Right lobe of liver (tissue), 6 donors: ENCODE measurements around the gene LDLRAD4. TPM values are rescaled to one million over a fixed set of nuclear protein-coding genes. Genes with fewer than 3 reads are reported as not detected.

ENCODE experiments used
- ATAC-seq, 4 donors: fragments of 200-7000 bp; cut with Tn5 transposase; one replicate each; pipeline ENCODE4 v1.9.1; 2020; ENCODE audit warnings: mild to moderate bottlenecking in 4 of 4, moderate library complexity in 4 of 4
- DNase-seq, 3 donors: peaks; one replicate each; pipeline ENCODE4 v3.0.0-alpha.2; 2020
- H3K27ac ChIP-seq, 3 donors: fragments of 200-600 bp; one replicate each; pipeline ENCODE4 v1.8.0; 2022
- H3K27me3 ChIP-seq, 2 donors: fragments of 200-600 bp; one replicate each; pipeline ENCODE4 v1.8.0; 2022
- H3K36me3 ChIP-seq, 4 donors: fragments of 200-600 bp; sonication (generic) in 1 of 4; one replicate each; pipeline versions ENCODE4 v1.5.1 to v1.8.0; 2017 to 2022; ENCODE audit warnings: control low read depth in 1 of 4
- H3K4me1 ChIP-seq, 4 donors: fragments of 200-600 bp; sonication (generic) in 1 of 4; one replicate each; pipeline versions ENCODE4 v1.5.1 to v1.8.0; 2017 to 2022; ENCODE audit warnings: control low read depth in 1 of 4
- H3K4me3 ChIP-seq, 3 donors: fragments of 200-600 bp; one replicate each; pipeline ENCODE4 v1.8.0; 2022
- H3K9me3 ChIP-seq, 4 donors: fragments of 200-600 bp; sonication (generic) in 1 of 4; one replicate each; pipeline versions ENCODE4 v1.5.1 to v1.8.0; 2017 to 2022; ENCODE audit warnings: control low read depth in 1 of 4
- POLR2A ChIP-seq: fragments of 450-650 bp; IDR thresholded peaks from one replicate; pipeline ENCODE4 v1.6.1; 2017; ENCODE audit warnings: antibody characterized with exemption, mild to moderate bottlenecking
- WGBS: methylation state at CpG from one replicate; pipeline ENCODE4 v1.1.6; 2018; ENCODE audit warnings: low coverage, low lambda C conversion rate; ENCODE audit not compliant: insufficient coverage; ENCODE audit errors: missing lambda C conversion rate; 5-methylcytosine and 5-hydroxymethylcytosine counted together
- intact Hi-C, 2 donors: fragments of 100-400 bp; cut with DNase I; formaldehyde crosslinking; loops; one replicate each; pipeline versions ENCODE4 v1.11.2 to v1.14.1; 2022
- total RNA-seq, 6 experiments: library from RNA; depleted of rRNA in 2 of 6; stranded (reverse); fragments of >200 nt in 2 of 6; fragmentation: NEBNext Ultra II Directional in 3 of 6; extraction: Animal tissue kit (Norgen Biotek cat#: 25700) in 3 of 6; gene quantifications; one replicate each; pipeline versions ENCODE4 v1.1.0 to v1.2.4, GENCODE V29; 2016 to 2023
- TF ChIP-seq, protein P1 (sequence below), 4 donors: fragments of 200-600 bp in 3 of 4; fragments of 450-650 bp in 1 of 4; IDR thresholded peaks; one replicate each; pipeline versions ENCODE4 v1.5.1 to v1.8.0; 2016 to 2022; ENCODE audit warnings: antibody characterized with exemption in 4 of 4, mild to moderate bottlenecking in 2 of 4
- donor health status: DM: no; HTN: yes; CAD: no.
- donor health status: DM: no; HTN: no; CAD: no.
- donor health status: DM: no; HTN: no; CAD: no.
- donor health status: DM: no; HTN: yes; CAD: no.
- donor health status: DM: no; HTN: yes; CAD: no.

LDLRAD4 gene
- total RNA-seq, 6 experiments from 2014 or later = 10.6 to 66.4 (median 18.7) TPM

DNA sequence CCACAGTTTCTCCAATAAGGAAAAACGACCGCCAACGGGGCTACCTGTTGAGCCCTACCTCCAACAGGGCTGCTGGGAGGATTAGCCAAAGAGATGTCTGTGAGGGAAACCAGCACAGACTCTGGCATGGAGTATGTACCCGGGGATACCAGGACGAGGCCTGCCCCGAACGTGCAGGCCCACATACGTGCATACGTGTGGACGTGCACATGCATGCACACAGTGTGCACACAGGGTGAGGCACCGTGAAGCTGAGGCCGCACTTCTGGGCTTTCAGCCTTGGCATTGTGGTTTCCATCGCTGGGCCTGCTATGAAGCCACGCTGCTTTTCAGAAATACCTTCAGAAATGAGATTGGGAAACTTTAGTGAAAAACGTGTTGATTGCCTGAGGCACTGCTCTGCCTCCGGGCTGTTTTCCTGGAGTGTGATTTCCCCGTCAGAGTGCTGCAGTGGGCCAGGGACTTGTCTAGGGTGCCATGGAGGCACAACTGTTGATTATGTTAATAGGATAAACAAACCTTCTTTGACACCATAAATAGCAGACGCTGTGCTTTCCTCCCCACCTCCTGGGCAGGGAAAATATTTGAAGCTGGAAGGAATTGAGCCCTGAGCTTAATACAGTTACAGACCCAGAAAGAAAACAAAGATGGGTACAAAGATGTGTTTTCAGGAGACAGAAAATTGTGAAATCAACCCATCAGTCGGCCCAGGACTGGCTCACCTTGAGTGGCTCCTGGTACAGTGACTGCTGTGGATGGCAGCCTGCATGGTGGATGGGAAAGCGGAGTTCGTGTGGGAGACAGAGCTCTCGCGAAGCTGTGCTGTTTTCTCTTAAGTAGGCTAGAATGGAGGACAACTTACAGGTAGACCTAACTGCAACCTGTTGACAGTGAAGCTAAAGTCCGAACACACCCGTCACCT is 325.5 kb downstream of the LDLRAD4 start:
- DNase-seq (no peak), ATAC-seq (no peak)
- no peaks in the 10 kb centered on the region for H3K36me3 ChIP-seq
- intact Hi-C loops = loop anchor here in 1 of 2 donors (5.0 kb wide), 1 partner anchor 327 kb away; the partner anchor contains the start of gene LDLRAD4
- peaks cover 0 to 39% (median 19%) of the 10 kb centered on the region in 4 donors for H3K4me1 ChIP-seq
- H3K4me3 ChIP-seq = no peak overlapping the region
- no peaks in the 10 kb centered on the region for H3K9me3 ChIP-seq
- TF ChIP-seq POLR2A = no peak
- TF ChIP-seq, protein P1, sequence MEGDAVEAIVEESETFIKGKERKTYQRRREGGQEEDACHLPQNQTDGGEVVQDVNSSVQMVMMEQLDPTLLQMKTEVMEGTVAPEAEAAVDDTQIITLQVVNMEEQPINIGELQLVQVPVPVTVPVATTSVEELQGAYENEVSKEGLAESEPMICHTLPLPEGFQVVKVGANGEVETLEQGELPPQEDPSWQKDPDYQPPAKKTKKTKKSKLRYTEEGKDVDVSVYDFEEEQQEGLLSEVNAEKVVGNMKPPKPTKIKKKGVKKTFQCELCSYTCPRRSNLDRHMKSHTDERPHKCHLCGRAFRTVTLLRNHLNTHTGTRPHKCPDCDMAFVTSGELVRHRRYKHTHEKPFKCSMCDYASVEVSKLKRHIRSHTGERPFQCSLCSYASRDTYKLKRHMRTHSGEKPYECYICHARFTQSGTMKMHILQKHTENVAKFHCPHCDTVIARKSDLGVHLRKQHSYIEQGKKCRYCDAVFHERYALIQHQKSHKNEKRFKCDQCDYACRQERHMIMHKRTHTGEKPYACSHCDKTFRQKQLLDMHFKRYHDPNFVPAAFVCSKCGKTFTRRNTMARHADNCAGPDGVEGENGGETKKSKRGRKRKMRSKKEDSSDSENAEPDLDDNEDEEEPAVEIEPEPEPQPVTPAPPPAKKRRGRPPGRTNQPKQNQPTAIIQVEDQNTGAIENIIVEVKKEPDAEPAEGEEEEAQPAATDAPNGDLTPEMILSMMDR (IDR thresholded peaks at IDR 0.05) = no peak
- H3K27me3 ChIP-seq = no peaks in the 10 kb centered on the region
- WGBS = 69% methylated on average over 7 of the region's 25 CpGs
- H3K27ac ChIP-seq = no peak overlapping the region

DNA sequence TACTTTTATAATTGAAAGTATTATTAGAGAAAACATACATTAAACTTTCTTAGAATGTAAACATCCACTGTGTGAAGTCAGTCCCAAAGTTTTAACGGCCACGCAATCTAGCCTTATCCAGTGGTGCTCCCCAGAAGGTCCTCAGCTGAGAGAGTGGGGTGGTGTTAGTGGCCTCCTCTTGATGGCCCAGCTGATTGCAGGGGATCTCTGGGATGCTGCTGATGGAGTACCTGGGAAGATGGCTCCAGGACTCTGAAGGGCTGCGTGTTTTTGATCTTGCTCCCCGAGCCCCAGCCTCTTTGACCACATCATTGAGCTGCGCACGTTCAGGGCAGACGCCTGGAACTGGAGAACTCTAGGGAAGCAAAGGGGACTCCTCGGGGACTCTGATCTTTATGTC is 326.4 kb downstream of the LDLRAD4 start:
- ATAC-seq = no peak
- intact Hi-C loops = loop anchor here in 1 of 2 donors (5.0 kb wide), 1 partner anchor 328 kb away; the partner anchor contains the start of gene LDLRAD4
- Histone ChIP-seq H3K27ac (no peak overlapping the region), H3K27me3 (no peaks in the 10 kb centered on the region), H3K36me3 (no peaks in the 10 kb centered on the region), H3K4me3 (no peak overlapping the region), H3K4me1 (peaks cover 0 to 33% (median 15%) of the 10 kb centered on the region in 4 donors), H3K9me3 (no peaks in the 10 kb centered on the region)
- DNase-seq = no peak
- 93% methylated on average over 6 of the region's 8 CpGs for WGBS
- TF ChIP-seq POLR2A = no peak
- TF ChIP-seq, protein P1 (IDR thresholded peaks at IDR 0.05) = no peak

DNA sequence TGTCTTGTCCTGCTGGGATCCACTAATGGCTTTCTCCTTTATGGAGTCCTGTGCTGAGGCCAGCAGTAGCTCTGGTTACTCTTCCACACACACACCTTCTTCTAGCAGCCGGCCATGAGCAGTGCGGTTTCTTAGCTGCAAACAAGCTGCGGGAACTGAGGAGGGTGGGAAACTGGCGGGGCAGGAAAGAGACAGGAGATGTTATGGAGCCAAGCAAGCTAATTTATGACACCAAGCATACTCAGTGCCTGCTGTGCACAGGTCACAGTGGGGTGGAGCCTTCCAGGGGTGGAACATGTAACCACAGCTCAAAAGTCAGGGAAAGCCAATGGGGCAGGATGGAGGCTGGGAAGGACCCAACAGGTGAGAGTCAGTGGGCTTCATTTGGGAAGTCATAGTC is 327.0 kb downstream of the LDLRAD4 start:
- Histone ChIP-seq H3K27ac (no peak overlapping the region), H3K4me3 (no peak overlapping the region), H3K36me3 (no peaks in the 10 kb centered on the region), H3K27me3 (no peaks in the 10 kb centered on the region), H3K4me1 (peaks cover 0 to 28% (median 14%) of the 10 kb centered on the region in 4 donors), H3K9me3 (no peaks in the 10 kb centered on the region)
- DNase-seq = no peak
- no peak for ATAC-seq
- TF ChIP-seq, protein P1 (IDR thresholded peaks at IDR 0.05) = no peak
- TF ChIP-seq POLR2A = no peak
- intact Hi-C loops = no loop called here
- 82% methylated on average over 4 of the region's 4 CpGs for WGBS

DNA sequence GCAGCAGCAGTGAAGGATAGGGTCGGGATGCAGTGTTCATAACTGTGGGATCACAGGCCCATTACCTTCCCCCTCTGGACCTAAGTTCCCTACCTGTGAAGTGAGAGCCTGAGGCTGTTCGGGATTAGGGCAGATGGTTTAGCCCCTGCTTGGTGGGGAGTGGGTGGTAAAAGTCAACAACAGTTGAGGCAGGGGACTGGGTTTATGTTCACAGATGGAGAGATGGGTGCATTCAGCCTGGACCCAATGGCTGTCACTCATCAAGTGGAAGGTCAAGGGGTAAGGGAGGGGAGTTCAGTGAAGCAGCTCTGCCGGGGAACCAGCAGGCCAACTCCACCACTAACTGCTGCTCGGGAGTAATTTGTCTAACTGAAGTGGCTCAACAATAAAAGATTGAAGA is 327.4 kb downstream of the LDLRAD4 start:
- intact Hi-C loops = no loop called here
- ATAC-seq (no peak), DNase-seq (no peak)
- H3K4me1 ChIP-seq = peaks cover 0 to 28% (median 12%) of the 10 kb centered on the region in 4 donors
- no peak overlapping the region for H3K27ac ChIP-seq
- no peak overlapping the region for H3K4me3 ChIP-seq
- no peaks in the 10 kb centered on the region for H3K27me3 ChIP-seq
- H3K9me3 ChIP-seq = no peaks in the 10 kb centered on the region
- no peaks in the 10 kb centered on the region for H3K36me3 ChIP-seq
- 100% methylated on average over 1 of the region's 4 CpGs for WGBS
- no peak for TF ChIP-seq POLR2A
- TF ChIP-seq, protein P1 (IDR thresholded peaks at IDR 0.05) = no peak
